Measurements from ENCODE around the gene HDAC4.

Gene HDAC4

GRCh38 chr2:239425631-239426030 lies 24.8 kb upstream of the HDAC4 start:
- DNase-seq (ENCODE audit: low read depth): no peak

GRCh38 chr2:239424337-239425045 lies 23.7 kb upstream of the HDAC4 start:
- DNase-seq (ENCODE audit: low read depth): no peak
- no peak overlapping the region for H3K4me3 ChIP-seq (ENCODE audit: low read length)
- TF ChIP-seq CTCF (conservative IDR thresholded peaks at IDR 0.05; ENCODE audit: low read depth, low read length): no peak

More at GRCh38 chr2:239425631-239426030, 24.8 kb upstream of the HDAC4 start:
- no peak overlapping the region for H3K4me3 ChIP-seq (ENCODE audit: low read length)
- no peak for TF ChIP-seq CTCF (conservative IDR thresholded peaks at IDR 0.05; ENCODE audit: low read depth, low read length)

- DNase-seq (ENCODE audit: low read depth): no peak
- TF ChIP-seq CTCF (conservative IDR thresholded peaks at IDR 0.05; ENCODE audit: low read depth, low read length): no peak
- no peak overlapping the region for H3K4me3 ChIP-seq (ENCODE audit: low read length)
These were observed 22.7 kb upstream of the HDAC4 start for GRCh38 chr2:239423551-239423950.

GRCh38 chr2:239421851-239422250 lies 21.0 kb upstream of the HDAC4 start:
- H3K4me3 ChIP-seq (ENCODE audit: low read length): no peak overlapping the region
- DNase-seq (ENCODE audit: low read depth): no peak
- TF ChIP-seq CTCF (conservative IDR thresholded peaks at IDR 0.05; ENCODE audit: low read depth, low read length): no peak

- no peak for DNase-seq (ENCODE audit: low read depth)
- no peak for TF ChIP-seq CTCF (conservative IDR thresholded peaks at IDR 0.05; ENCODE audit: low read depth, low read length)
- H3K4me3 ChIP-seq (ENCODE audit: low read length): no peak overlapping the region
These were observed 19.3 kb upstream of the HDAC4 start for GRCh38 chr2:239420082-239420481.

GRCh38 chr2:239418918-239419317 lies 18.1 kb upstream of the HDAC4 start:
- no peak for TF ChIP-seq CTCF (conservative IDR thresholded peaks at IDR 0.05; ENCODE audit: low read depth, low read length)
- H3K4me3 ChIP-seq (ENCODE audit: low read length): no peak overlapping the region
- DNase-seq (ENCODE audit: low read depth): no peak

GRCh38 chr2:239412905-239413603 lies 12.2 kb upstream of the HDAC4 start:
- no peak overlapping the region for H3K4me3 ChIP-seq (ENCODE audit: low read length)
- TF ChIP-seq CTCF (conservative IDR thresholded peaks at IDR 0.05; ENCODE audit: low read depth, low read length): no peak
- DNase-seq (ENCODE audit: low read depth): no peak

Measured in retinal pigment epithelial cell (primary cell).